ENCODE data around the gene MYBL2.
"Not testable (repeated sequence)": the region's sequence is repeated elsewhere in the genome, so short reads cannot be mapped to it uniquely, and the experiment has no call there.

MYBL2 gene

GRCh38 chr20:43666376-43667328, at the start of gene MYBL2:
Gene MYBL2, plus strand, starts transcription at chr20:43667114. Its CDS starts 170 bp downstream, at chr20:43667284.
- DNase-seq, result peak; percentile 64

GRCh38 chr20:43631598-43631997, 35.3 kb upstream of the MYBL2 start:
- no peak for DNase-seq

DNA sequence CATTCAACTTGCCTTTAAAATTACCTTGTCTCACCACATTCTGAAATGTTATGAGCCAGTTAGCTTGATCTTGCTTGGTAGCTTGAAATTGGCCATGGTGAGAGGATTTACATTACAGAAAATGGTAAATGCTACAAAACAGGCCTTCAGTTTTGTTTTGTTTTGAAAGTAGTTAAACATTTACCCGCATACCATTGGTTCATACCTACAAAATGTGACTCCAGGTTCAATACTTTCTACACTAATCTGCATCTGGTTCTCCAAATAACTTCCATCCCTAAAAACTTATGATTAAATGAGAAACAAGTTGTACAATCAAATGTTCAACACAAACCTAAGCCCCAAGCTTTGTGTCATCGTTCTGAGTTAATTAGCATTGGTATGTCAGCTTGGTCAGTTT, 30.5 kb upstream of the MYBL2 start:
- DNase-seq, result no peak

GRCh38 chr20:43642548-43642947, 24.4 kb upstream of the MYBL2 start:
- no peak for DNase-seq

DNA sequence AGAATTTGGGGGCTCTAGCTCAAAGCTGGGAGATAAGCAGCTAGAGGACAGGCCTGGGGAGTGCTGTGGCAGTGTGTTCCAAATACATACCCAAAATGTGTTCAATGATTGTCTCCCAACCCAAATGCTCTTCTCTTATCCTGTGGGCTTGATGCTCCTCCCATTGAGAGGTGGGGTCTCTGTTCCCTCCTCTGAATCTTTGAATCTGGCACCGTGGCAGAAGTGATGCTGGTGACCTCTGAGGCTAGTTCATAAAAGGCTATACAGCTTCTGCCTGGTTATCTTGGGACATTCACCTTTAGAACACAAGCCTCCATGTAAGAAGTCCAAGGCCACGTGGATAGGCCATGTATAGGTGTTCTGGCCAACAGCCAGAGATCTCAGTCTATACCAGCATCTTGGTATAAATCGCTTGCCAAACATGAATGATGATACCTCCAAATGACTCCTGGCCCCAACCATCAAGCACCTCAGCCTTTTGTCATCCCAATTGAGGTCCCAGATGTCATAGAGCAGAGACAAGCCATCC, 15.9 kb upstream of the MYBL2 start:
- no peak for DNase-seq

- not testable (repeated sequence) for DNase-seq
These were observed 15.2 kb upstream of the MYBL2 start for GRCh38 chr20:43651650-43652184.

- no peak for DNase-seq
These were observed 12.9 kb upstream of the MYBL2 start for GRCh38 chr20:43653966-43654365.

DNA sequence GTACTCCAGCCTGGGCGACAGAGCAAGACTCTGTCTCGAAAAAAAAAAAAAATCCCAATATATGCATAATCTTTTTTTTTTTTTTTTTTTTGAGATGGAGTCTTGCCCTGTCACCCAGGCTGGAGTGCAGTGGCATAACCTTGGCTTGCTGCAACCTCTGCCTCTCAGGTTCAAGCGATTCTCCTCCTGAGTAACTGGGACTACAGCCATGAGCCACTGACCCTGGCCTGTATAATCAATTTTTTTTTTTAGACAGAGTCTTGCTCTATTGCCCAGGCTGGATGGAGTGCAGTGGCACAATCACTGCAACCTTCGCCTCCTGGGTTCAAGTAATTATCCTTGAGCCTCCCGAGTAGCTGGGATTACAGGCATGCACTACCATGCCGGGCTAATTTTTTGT, 11.7 kb upstream of the MYBL2 start:
- DNase-seq, result not testable (repeated sequence)

DNA sequence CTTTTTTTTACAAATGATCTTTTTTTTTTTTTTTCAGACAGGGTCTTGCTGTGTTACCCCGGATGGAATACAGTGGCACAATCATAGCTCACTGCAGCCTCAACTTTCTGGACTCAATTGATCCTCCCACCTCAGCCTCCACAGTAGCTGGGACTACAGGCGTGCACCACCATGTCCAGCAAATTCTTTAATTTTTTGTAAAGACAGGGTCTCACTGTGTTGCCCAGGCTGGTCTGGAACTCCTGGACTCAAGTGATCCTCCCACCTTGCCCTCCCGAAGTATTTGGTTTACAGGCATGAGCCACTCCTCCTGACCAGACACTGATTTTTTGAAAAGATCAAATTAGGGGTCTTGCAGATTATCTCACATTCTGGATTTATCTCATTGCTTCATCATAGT, 11.0 kb upstream of the MYBL2 start:
- no peak for DNase-seq

DNA sequence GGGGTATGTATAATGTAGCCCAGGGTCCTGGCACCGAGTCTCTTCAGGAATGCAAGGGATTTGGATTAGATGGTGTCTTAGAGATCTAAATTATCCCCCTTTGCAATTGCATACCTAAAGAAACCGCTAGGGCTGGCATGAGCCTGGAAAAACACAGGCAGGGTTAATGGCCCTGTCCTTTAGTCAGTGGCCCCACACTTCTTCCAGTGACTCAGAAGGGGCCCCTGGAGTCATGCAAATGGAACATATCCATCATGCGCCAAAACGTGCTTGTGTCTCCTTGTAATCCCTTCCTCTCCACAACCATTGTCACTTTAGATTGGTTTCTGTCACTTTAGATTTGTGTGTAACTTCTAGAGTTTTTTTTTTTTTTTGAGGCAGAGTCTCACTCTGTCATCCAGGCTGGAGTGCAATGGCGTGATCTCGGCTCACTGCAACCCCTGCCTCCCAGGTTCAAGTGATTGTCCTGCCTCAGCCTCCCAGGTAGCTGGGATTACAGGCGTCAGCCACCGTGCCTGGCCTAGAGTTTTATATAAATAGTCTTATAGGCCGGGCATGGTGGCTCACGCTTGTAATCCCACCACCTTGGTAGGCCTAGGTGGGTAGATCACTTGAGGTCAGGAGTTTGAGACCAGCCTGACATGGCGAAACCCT, 8.7 kb upstream of the MYBL2 start:
- no peak for DNase-seq

DNA sequence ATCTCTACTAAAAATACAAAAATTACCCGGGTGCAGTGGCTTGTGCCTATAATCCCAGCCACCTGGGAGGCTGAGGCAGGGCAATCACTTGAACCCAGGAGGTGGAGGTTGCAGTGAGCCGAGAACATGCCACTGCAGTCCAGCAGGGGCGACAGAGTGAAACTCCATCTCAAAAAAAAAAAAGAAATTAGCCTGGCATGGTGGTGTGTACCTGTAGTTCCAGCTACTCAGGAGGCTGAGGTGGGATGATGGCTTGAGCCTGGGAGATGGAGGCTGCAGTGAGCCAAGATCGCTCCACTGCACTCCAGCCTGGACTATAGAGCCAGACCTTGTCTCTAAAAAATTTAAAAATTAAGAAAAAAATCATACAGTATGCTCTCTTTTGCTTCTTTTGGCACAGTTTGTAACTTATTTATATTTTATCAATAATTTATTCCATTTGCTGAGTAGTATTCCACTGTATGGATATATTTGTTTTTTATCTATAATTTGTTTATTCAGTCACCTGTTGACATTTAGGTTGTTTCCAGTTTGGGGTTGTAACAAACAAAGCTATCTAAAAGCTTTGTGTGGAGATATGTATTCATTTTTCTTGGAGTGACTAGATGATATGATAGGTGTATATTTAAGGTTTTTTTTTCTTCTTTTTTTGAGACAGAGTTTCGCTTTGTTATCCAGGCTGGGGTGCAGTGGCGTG, 8.0 kb upstream of the MYBL2 start:
- no peak for DNase-seq

DNA sequence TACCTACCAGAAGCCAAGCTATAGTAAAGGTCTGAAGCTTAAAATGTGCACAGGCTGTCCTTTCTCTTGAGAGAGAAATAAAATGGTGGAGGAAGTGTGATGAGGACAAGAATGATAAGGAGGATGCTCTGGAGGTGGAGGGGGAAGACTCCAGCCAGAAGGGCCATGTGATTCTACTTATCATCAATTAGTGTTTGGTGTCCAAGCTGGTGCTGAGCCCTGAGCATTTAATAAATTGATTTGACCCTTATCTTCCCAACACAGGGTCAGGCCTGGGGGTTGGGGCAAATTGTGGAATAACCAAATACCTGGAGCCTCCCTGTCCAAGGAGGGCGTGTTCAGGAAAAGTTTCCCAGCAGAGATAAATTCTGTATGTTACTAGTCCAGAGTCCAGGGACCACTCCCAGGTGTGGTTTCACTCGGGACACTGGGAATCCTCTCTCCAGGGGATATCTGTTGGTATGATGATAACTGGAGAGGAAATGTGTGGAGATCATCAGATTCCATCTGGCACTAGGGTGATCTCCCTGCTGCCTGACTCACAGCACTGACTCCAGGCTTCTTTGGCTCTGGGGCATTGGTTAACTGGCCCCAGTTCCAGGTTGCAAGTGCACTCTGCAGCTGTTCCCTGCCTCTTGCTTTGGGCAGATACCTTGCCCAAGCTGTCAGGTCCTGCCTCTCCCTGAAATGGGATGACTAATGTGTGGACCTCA, 3.8 kb upstream of the MYBL2 start:
- no peak for DNase-seq

DNA sequence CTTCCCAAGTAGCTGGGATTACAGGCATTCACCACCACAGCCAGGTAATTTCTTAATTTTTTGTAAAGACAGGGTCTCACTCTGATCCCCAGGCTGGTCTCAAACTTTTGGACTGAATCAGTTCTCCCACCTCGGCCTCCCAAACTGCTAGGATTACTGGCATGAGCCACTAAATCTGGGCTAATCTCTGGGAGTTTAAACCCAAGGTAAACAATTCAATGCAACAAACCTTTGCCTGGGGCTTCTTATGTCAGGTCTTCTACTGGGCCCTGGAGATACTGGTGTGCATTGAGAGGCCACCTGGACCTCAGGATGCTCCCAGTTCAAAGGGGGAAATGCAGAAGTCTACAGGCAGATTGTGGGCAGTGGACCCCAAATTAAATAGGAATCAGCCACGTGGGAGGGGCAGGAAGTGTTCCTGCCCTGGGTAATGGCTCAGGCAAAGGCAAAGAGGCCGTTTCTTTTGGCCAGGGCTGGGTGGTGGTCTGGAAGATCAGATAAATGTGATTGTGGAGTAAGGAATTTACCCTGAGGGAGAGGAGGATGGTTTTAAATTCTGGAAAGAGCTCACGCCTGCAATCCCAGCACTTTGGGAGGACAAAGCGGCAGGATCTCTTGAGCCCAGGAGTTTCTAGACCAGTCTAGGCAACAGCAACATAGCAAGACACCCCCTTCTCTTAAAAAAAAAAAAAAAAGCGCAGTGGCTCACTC, 1.3 kb upstream of the MYBL2 start:
- DNase-seq, result no peak

DNA sequence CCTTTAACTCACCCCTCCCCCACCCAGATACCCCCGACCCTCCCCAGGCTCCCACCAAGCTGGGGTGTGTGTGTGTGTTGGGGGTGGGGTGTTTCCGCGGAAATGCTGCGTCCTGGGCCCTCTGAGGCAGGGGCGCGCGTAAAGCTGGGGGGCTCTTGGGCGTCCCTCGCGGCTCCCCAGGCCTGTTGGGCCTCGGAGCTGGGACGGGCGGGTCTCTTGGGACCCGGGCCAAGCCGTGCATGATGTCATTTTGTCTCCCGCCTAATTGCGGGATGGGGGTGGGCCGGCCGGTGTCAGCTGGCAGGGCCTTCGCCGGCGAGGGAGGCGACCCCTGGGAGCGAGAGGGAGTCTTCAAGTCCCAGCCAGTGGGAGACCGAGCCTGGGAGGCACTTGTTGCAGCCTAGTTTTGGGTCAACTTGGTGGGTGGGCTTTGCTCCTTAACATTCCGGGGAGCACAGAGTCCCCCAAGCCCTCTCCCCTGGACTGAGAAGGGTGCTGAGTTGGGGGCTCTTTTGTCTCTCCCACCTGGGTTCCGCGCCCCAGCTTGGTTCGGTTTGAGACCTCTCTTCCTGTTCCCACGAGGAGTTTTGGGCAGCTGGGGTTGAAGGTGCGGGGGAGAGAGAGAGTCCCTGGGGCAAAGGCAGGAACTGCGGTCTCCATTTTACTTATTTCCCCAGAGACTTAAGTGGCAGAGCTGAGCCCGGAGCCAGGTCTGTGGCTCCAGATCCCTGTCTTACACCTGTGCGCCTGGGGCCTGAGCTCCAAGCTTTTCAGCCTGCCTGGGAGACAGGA, 623 bp downstream of the MYBL2 start:
- no peak for DNase-seq

- no peak for DNase-seq
These were observed 2.4 kb downstream of the MYBL2 start for GRCh38 chr20:43669332-43669731.

GRCh38 chr20:43670423-43670822, 3.5 kb downstream of the MYBL2 start:
- DNase-seq, result no peak

- no peak for DNase-seq
These were observed 9.5 kb downstream of the MYBL2 start for GRCh38 chr20:43676368-43676767.

DNA sequence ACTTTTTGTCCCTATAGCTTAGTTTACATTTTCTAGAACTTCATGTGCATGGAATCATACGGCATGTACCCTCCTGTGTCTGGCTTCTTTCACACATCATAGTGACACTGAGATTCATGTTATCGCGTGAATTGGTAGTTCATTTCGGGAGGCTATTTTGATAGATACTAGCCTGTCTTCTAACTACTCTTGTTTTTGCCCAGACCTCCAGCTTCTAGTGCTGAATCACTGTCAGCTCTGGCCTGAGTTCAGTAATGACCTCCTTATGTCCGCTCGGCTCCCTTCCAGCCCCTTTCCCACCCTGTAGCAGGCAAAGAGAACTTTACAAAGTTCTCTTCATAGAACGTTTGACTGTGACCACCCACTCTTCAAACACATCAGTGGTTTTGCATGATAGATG, 14.1 kb downstream of the MYBL2 start:
- no peak for DNase-seq

GRCh38 chr20:43681468-43681942, 14.6 kb downstream of the MYBL2 start:
- no peak for DNase-seq

DNA sequence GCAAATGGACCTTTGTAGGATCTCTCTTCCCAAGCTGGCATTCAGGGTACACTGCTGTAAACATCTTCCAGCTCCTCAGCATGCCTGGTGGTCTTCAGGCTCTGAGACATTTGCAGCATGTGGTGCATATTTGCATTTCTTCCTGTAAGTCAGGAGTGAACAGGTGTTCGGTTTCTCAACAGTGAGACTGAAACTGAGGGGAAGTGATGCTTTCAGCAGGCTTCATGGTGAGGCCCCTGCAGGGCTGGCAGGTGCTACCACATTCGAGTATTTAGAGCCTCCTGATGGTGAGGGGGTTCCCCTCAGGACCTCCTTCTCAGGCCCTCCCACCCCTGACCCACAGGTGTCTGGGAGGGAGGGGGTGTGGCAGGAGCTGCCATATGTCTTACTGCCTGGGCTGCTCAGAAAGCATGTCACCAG, 15.1 kb downstream of the MYBL2 start:
- no peak for DNase-seq

DNA sequence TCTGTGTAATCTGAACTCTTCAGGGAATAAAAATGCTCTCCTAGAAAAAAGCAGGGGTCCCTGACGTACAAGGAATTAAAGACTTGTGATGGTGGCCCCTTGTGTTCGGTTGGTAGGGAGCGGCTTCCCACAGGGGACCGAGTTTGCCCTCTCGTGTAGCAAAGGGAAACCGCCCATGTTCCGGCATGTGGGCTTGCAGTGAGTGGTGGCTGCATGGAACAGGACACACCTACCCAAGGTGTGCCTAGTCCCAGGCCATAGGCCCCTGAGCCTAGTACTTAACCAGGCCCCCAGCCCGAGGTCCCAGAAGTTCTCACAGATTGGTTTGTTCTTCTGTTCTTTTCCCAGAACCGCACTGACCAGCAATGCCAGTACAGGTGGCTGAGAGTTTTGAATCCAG, 15.5 kb downstream of the MYBL2 start:
- DNase-seq, result no peak
